Right hindlimb (tissue), 1 donor: Measurements from ENCODE around the gene FXYD3.

ENCODE experiments used
- DNase-seq: peaks from one replicate; pipeline ENCODE4 v3.0.0-alpha.2; 2018

FXYD3 gene

GRCh38 chr19:35164418-35164817 is 48.8 kb downstream of the FXYD3 start:
- no peak for DNase-seq

- DNase-seq, result no peak
Observed at GRCh38 chr19:35165200-35166058, 49.8 kb downstream of the FXYD3 start.

- no peak for DNase-seq
Observed at GRCh38 chr19:35166100-35167063, 50.8 kb downstream of the FXYD3 start.

GRCh38 chr19:35167251-35168119 is 51.9 kb downstream of the FXYD3 start:
- DNase-seq, result no peak

- DNase-seq, result no peak
Observed at GRCh38 chr19:35168196-35168595, 52.6 kb downstream of the FXYD3 start.

GRCh38 chr19:35169221-35169995 is 53.8 kb downstream of the FXYD3 start:
- DNase-seq, result no peak

GRCh38 chr19:35170359-35171061 is 54.9 kb downstream of the FXYD3 start:
- DNase-seq, result no peak

- DNase-seq, result no peak
Observed at GRCh38 chr19:35171730-35172129, 56.1 kb downstream of the FXYD3 start.
